Measurements from ENCODE around the gene PMPCB. TPM values are rescaled to one million over a fixed set of nuclear protein-coding genes. Genes with fewer than 3 reads are reported as not detected.
"Not testable (repeated sequence)": the region's sequence is repeated elsewhere in the genome, so short reads cannot be mapped to it uniquely, and the experiment has no call there.

PMPCB gene
- total and polyA plus RNA-seq, 10 of the 15 experiments (the other 5 are each of a cell fraction or from before 2014, with no cell fraction given) = 70.3 to 163 (median 102) TPM

DNA sequence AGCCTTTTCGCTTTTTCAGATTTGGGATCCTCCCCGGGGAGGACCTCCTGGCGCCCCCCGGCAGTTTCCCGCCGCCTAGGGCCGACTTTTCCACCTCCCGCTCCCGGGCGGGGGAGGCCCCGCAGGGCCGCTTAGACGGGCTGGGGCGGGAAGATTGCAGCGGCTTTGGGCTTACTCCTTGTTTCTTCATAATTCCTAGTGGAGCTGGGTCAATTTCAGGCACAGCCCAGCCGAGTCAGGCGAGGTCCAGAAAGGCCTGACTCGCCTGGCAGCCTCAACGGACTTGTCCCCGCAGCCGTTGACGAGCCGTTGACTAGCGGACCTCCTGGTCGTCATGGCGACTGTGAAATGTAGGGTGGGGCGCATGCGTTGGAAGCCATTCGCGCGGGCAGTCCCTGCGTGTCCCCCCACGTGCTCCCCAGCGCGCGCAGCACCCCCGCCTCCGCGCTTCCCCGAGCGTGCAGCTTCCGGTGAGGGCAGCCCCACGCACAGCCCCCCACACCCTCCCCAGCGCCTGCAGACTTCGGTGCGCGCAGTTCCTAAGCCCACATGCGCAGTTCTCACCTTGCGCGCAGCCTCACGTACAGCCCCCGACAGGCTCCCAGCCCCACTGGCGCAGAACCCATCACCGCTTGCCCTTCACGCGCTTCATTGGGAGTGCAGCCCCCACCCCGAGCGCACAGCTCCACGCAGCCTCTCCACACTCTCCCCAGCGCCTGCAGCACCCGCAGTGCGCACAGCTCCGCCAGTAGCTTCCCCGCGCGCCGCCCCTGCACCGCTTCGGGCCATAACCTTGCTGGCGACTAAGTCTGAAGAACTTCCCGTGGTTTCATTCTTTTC, 17.1 kb upstream of the PMPCB start:
- H3K36me3 ChIP-seq (ENCODE audit: control insufficient read depth in 2 of 2, insufficient read depth in 2 of 2, low read length in 1 of 2); H3K9me3 ChIP-seq (replicated peaks; ENCODE audit: control insufficient read depth, insufficient read depth, low read length); FAIRE-seq; H3K79me2 ChIP-seq (ENCODE audit: control insufficient read depth, insufficient read depth, low read length); H3K4me1 ChIP-seq (ENCODE audit: control insufficient read depth, insufficient read depth, low read length); H3K27me3 ChIP-seq (replicated peaks in 1 of 2; ENCODE audit: control insufficient read depth in 2 of 2, insufficient read depth in 2 of 2, low read length in 1 of 2); H4K20me1 ChIP-seq (ENCODE audit: control insufficient read depth, insufficient read depth); BruUV-seq (replicated peaks): not testable (repeated sequence)
- in situ Hi-C loops (cut with MboI) = loop anchor here (25.0 kb wide), 1 partner anchor 882 kb away; no protein-coding TSS in a partner anchor
- intact Hi-C loops (cut with micrococcal nuclease; ENCODE audit: unreplicated experiment) = loop anchor here (2.0 kb wide), 1 partner anchor 131 kb away; the partner anchor contains the start of gene NAPEPLD
- ATAC-seq (peak; percentile 96), DNase-seq (ENCODE audit: low read depth, low spot score) (peak; percentile 68)
- Histone ChIP-seq H2AFZ (ENCODE audit: control insufficient read depth, low read depth, low read length) (peak overlapping the region; percentile 94), H3K9ac (ENCODE audit: control insufficient read depth, insufficient read depth, low read length) (peak overlapping the region; percentile 69), H3K27ac (ENCODE audit: control insufficient read depth, insufficient read depth) (peak overlapping the region; percentile 68), H3K4me3 (peak overlapping the region; percentile 86), H3K4me2 (ENCODE audit: control insufficient read depth, insufficient read depth) (peak overlapping the region; percentile 75)
- CTCF ChIA-PET = interaction anchor here (0.7 to 2.2 kb wide), 3 partner anchors 10 to 18 kb away, joined by 3 to 5 read pairs (median 4); partner anchors contain the start of gene PMPCB
- RAD21 ChIA-PET (ENCODE audit: unreplicated experiment) = interaction anchor here (0.6 to 1.7 kb wide), 6 partner anchors 14 to 150 kb away, joined by 3 to 5 read pairs (median 3); partner anchors contain the start of gene NAPEPLD
- POLR2A ChIA-PET = interaction anchor here (0.8 kb wide), 1 partner anchor 17 kb away, joined by 3 read pairs; the partner anchor contains the start of gene PMPCB
- SMC1A ChIA-PET (ENCODE audit: uncharacterized antibody, unreplicated experiment) = interaction anchor here (1.1 kb wide), 1 partner anchor 11 kb away, joined by 4 read pairs; no protein-coding TSS in a partner anchor
- under 1% methylated on average over 50 of the region's 71 CpGs for WGBS (ENCODE audit: insufficient coverage, insufficient replicate concordance, low lambda C conversion rate, missing lambda C conversion rate)
- TF ChIP-seq JUND (IDR thresholded peaks at IDR 0.05; ENCODE audit: low read depth, low read length) (peak; percentile 65; the same call in 1 of the 2 replicates), MXI1 (IDR thresholded peaks at IDR 0.05; ENCODE audit: low read depth, low read length) (peak; percentile 78), TARDBP (IDR thresholded peaks at IDR 0.05; ENCODE audit: borderline replicate concordance) (peak; percentile 39; the same call in 1 of the 2 replicates), CHD1 (IDR thresholded peaks at IDR 0.05; ENCODE audit: low read depth, low read length) (0 out of 2 replicates have a peak, but pooled peaks have one; percentile 23), RB1 (IDR thresholded peaks at IDR 0.05; ENCODE audit: borderline replicate concordance) (peak; percentile 54; the same call in 1 of the 2 replicates), ATF7 (IDR thresholded peaks at IDR 0.05; ENCODE audit: low read depth) (peak; percentile 55; the same call in 1 of the 2 replicates), NR2F1 (conservative IDR thresholded peaks at IDR 0.05) (peak; percentile 31; the same call in 1 of the 2 replicates), HDGF (IDR thresholded peaks at IDR 0.05) (peak; percentile 38; the same call in 1 of the 2 replicates), BHLHE40 (IDR thresholded peaks at IDR 0.05; ENCODE audit: borderline replicate concordance in 1 of 2, low read depth in 2 of 2, low read length in 1 of 2) (peak; percentile 81 to 96), IKZF1 (conservative IDR thresholded peaks at IDR 0.05) (peak; percentile 54), MEF2B (IDR thresholded peaks at IDR 0.05; ENCODE audit: partially characterized antibody, poor library complexity, severe bottlenecking) (peak; percentile 77), CREM (IDR thresholded peaks at IDR 0.05; ENCODE audit: low read depth) (peak; percentile 40; the same call in 1 of the 2 replicates), CREB1 (IDR thresholded peaks at IDR 0.05; ENCODE audit: low read depth) (peak; percentile 45; the same call in 1 of the 2 replicates)
- TF ChIP-seq, protein P1, sequence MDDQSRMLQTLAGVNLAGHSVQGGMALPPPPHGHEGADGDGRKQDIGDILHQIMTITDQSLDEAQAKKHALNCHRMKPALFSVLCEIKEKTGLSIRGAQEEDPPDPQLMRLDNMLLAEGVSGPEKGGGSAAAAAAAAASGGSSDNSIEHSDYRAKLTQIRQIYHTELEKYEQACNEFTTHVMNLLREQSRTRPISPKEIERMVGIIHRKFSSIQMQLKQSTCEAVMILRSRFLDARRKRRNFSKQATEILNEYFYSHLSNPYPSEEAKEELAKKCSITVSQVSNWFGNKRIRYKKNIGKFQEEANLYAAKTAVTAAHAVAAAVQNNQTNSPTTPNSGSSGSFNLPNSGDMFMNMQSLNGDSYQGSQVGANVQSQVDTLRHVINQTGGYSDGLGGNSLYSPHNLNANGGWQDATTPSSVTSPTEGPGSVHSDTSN (IDR thresholded peaks at IDR 0.05; ENCODE audit: insufficient replicate concordance, low read depth, low read length) = peak; percentile 10
- TF ChIP-seq, protein P2, sequence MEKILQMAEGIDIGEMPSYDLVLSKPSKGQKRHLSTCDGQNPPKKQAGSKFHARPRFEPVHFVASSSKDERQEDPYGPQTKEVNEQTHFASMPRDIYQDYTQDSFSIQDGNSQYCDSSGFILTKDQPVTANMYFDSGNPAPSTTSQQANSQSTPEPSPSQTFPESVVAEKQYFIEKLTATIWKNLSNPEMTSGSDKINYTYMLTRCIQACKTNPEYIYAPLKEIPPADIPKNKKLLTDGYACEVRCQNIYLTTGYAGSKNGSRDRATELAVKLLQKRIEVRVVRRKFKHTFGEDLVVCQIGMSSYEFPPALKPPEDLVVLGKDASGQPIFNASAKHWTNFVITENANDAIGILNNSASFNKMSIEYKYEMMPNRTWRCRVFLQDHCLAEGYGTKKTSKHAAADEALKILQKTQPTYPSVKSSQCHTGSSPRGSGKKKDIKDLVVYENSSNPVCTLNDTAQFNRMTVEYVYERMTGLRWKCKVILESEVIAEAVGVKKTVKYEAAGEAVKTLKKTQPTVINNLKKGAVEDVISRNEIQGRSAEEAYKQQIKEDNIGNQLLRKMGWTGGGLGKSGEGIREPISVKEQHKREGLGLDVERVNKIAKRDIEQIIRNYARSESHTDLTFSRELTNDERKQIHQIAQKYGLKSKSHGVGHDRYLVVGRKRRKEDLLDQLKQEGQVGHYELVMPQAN (conservative IDR thresholded peaks at IDR 0.05) = peak; percentile 71
- TF ChIP-seq, protein P3, sequence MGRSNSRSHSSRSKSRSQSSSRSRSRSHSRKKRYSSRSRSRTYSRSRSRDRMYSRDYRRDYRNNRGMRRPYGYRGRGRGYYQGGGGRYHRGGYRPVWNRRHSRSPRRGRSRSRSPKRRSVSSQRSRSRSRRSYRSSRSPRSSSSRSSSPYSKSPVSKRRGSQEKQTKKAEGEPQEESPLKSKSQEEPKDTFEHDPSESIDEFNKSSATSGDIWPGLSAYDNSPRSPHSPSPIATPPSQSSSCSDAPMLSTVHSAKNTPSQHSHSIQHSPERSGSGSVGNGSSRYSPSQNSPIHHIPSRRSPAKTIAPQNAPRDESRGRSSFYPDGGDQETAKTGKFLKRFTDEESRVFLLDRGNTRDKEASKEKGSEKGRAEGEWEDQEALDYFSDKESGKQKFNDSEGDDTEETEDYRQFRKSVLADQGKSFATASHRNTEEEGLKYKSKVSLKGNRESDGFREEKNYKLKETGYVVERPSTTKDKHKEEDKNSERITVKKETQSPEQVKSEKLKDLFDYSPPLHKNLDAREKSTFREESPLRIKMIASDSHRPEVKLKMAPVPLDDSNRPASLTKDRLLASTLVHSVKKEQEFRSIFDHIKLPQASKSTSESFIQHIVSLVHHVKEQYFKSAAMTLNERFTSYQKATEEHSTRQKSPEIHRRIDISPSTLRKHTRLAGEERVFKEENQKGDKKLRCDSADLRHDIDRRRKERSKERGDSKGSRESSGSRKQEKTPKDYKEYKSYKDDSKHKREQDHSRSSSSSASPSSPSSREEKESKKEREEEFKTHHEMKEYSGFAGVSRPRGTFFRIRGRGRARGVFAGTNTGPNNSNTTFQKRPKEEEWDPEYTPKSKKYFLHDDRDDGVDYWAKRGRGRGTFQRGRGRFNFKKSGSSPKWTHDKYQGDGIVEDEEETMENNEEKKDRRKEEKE (IDR thresholded peaks at IDR 0.05) = peak; percentile 78

Measured in GM12878 (cell line).